ENCODE measurements around the gene TMEM79.

GRCh38 chr1:156316909-156317308 lies 32.8 kb downstream of the TMEM79 start:
- TF ChIP-seq POLR2AphosphoS5 (IDR thresholded peaks at IDR 0.05; ENCODE audit: borderline replicate concordance, low read depth, low read length) (no peak), EZH2 (IDR thresholded peaks at IDR 0.05) (no peak)

Measured in SK-N-MC (cell line).